OCI-LY7 (cell line): Measurements from ENCODE around the gene RHBDD1.

ENCODE experiments used
- CTCF ChIP-seq: fragments of 200-600 bp; sonication (generic); conservative IDR thresholded peaks from 2 replicates; pipeline ENCODE4 v1.5.1; 2014; ENCODE audit warnings: mild to moderate bottlenecking, antibody characterized with exemption, low read length, moderate library complexity, mixed read lengths
- EZH2phosphoT487 ChIP-seq: fragments of 200-600 bp; sonication (generic); IDR thresholded peaks from 2 replicates; pipeline ENCODE4 v1.6.1; 2018; ENCODE audit warnings: low read depth, borderline replicate concordance, mild to moderate bottlenecking, mixed run types, antibody characterized with exemption, low read length, moderate library complexity, mixed read lengths

GRCh38 chr2:226835796-226836547 is at the start of gene RHBDD1:
- TF ChIP-seq CTCF (no peak), EZH2phosphoT487 (no peak)
